C4-2B (cell line): ENCODE measurements around the gene UBALD2.

Experiments
- ZFX ChIP-seq: fragments of 450-650 bp; IDR thresholded peaks from 2 replicates; pipeline ENCODE4 v1.6.1; 2017
- TF ChIP-seq, protein P1 (sequence below): fragments of 450-650 bp; conservative IDR thresholded peaks from 2 replicates; pipeline ENCODE4 v1.5.1; 2017; ENCODE audit warnings: mild to moderate bottlenecking

DNA sequence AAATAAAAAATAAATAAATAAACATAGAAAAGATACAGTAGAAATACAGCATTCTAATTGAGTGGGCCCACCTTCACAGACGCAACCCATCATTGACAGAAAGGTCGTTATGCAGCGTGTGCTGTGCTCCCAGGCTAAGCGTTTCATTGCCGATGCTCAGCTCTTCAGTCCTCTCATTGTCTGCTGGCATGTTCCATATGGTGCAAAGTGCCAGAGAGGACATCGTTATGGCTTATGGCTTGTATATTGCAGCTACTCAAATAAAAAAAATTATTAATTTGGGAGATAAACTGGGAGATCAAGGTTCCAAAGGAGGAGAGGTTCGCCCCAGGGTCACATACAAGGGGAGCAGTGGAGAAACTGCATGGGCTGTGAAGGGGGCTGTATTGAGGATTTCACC, 11.3 kb upstream of the UBALD2 start:
- TF ChIP-seq, protein P1, sequence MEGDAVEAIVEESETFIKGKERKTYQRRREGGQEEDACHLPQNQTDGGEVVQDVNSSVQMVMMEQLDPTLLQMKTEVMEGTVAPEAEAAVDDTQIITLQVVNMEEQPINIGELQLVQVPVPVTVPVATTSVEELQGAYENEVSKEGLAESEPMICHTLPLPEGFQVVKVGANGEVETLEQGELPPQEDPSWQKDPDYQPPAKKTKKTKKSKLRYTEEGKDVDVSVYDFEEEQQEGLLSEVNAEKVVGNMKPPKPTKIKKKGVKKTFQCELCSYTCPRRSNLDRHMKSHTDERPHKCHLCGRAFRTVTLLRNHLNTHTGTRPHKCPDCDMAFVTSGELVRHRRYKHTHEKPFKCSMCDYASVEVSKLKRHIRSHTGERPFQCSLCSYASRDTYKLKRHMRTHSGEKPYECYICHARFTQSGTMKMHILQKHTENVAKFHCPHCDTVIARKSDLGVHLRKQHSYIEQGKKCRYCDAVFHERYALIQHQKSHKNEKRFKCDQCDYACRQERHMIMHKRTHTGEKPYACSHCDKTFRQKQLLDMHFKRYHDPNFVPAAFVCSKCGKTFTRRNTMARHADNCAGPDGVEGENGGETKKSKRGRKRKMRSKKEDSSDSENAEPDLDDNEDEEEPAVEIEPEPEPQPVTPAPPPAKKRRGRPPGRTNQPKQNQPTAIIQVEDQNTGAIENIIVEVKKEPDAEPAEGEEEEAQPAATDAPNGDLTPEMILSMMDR, result no peak
- no peak for TF ChIP-seq ZFX
